CD4-positive, alpha-beta T cell (primary cell): Measurements from ENCODE around the gene BGN. TPM values are rescaled to one million over a fixed set of nuclear protein-coding genes. Genes with fewer than 3 reads are reported as not detected.

Source experiments
- ATAC-seq: fragments of 200-7000 bp; cut with Tn5 transposase; one replicate; pipeline ENCODE4 v1.10.0; 2022; ENCODE audit warnings: mild to moderate bottlenecking; ENCODE audit not compliant: poor library complexity
- CTCF ChIA-PET: fragments of 350-600 bp; sonication (Branson Sonifier 250); formaldehyde crosslinking; loops from one replicate; lab custom pipeline; 2021; ENCODE audit warnings: antibody characterized with exemption, inconsistent platforms; lab: Charles Lee
- POLR2A ChIA-PET: fragments of 350-600 bp; sonication (Branson Sonifier 250); formaldehyde crosslinking; loops from one replicate; lab custom pipeline; 2021; ENCODE audit warnings: antibody characterized with exemption, inconsistent platforms; lab: Charles Lee
- DNase-seq, 14 experiments: peaks; one replicate each; pipeline ENCODE4 v3.0.0-alpha.2; 2013 to 2020; ENCODE audit warnings: mixed read lengths in 2 of 14
- H3K27ac ChIP-seq, 2 donors: one replicate each; pipeline versions ENCODE4 v1.5.1 to v1.7.0; 2013; ENCODE audit warnings: low read length in 2 of 2, low read depth in 1 of 2, mild to moderate bottlenecking in 1 of 2
- H3K27me3 ChIP-seq, 2 experiments: 1 replicate in 1 of 2; 2 replicates in 1 of 2; pipeline versions ENCODE4 v1.6.1 to v1.7.0; 2013; ENCODE audit warnings: low read length in 2 of 2, control low read depth in 1 of 2, mild to moderate bottlenecking in 1 of 2, moderate library complexity in 1 of 2; ENCODE audit not compliant: insufficient read depth in 2 of 2, control insufficient read depth in 1 of 2
- H3K36me3 ChIP-seq: one replicate; pipeline ENCODE4 v1.6.1; 2013; ENCODE audit warnings: low read length, control low read depth; ENCODE audit not compliant: insufficient read depth
- H3K4me1 ChIP-seq: one replicate; pipeline ENCODE4 v1.6.1; 2013; ENCODE audit warnings: low read length, control low read depth; ENCODE audit not compliant: insufficient read depth
- H3K4me3 ChIP-seq: one replicate; pipeline ENCODE4 v1.5.1; 2013; ENCODE audit warnings: mild to moderate bottlenecking, low read length, moderate library complexity
- H3K9me3 ChIP-seq, 2 experiments: 1 replicate in 1 of 2; 2 replicates in 1 of 2; pipeline versions ENCODE4 v1.6.1 to v1.7.0; 2013; ENCODE audit warnings: low read length in 2 of 2, mild to moderate bottlenecking in 2 of 2, control low read depth in 1 of 2, moderate library complexity in 1 of 2; ENCODE audit not compliant: control insufficient read depth in 1 of 2, insufficient read depth in 1 of 2
- H3K27ac Mint-ChIP-seq: one replicate; pipeline ENCODE4 v1.8.0; 2020; ENCODE audit warnings: mixed read lengths
- H3K27me3 Mint-ChIP-seq: one replicate; pipeline ENCODE4 v1.8.0; 2021; ENCODE audit warnings: mixed read lengths
- H3K36me3 Mint-ChIP-seq: one replicate; pipeline ENCODE4 v1.8.0; 2021; ENCODE audit warnings: low read depth, mixed read lengths
- H3K4me1 Mint-ChIP-seq: one replicate; pipeline ENCODE4 v1.8.0; 2021; ENCODE audit warnings: low read depth, mixed read lengths
- H3K4me3 Mint-ChIP-seq: one replicate; pipeline ENCODE4 v1.8.0; 2020; ENCODE audit warnings: mild to moderate bottlenecking, mixed read lengths
- H3K9me3 Mint-ChIP-seq: one replicate; pipeline ENCODE4 v1.8.0; 2020; ENCODE audit warnings: mixed read lengths
- CTCF ChIP-seq: fragments of 200-600 bp; IDR thresholded peaks from one replicate; pipeline ENCODE4 v1.8.0; 2022; ENCODE audit warnings: antibody characterized with exemption, mild to moderate bottlenecking
- intact Hi-C, 2 experiments: fragments of 100-400 bp; cut with DNase I in 1 of 2; cut with micrococcal nuclease in 1 of 2; formaldehyde crosslinking; loops; one replicate each; pipeline versions ENCODE4 v1.15.1 to v1.9.0; 2023 to 2025; cut with DNase I, micrococcal nuclease
- total RNA-seq, 174 experiments: library from RNA in 2 of 174; stranded (reverse) in 2 of 174; gene quantifications; one replicate each; pipeline ENCODE4 v1.2.3 and lab custom pipeline; 2021 to 2026

Gene BGN
- total RNA-seq, 2 experiments from 2014 or later = not detected

- no peaks in the 10 kb centered on the region for H3K4me1 Mint-ChIP-seq
- intact Hi-C loops = no loop called here
- H3K36me3 ChIP-seq = peaks cover 5% of the 10 kb centered on the region
- DNase-seq = no peak
- H3K9me3 Mint-ChIP-seq = no peaks in the 10 kb centered on the region
- no peak overlapping the region for H3K27ac Mint-ChIP-seq
- no peak overlapping the region for H3K4me3 ChIP-seq
- peaks cover 8% of the 10 kb centered on the region for H3K36me3 Mint-ChIP-seq
- H3K27me3 Mint-ChIP-seq = no peaks in the 10 kb centered on the region
- H3K9me3 ChIP-seq = no peaks in the 10 kb centered on the region
- H3K27me3 ChIP-seq = no peaks in the 10 kb centered on the region
- ChIA-PET CTCF (no interaction called here), POLR2A (no interaction called here)
- H3K27ac ChIP-seq = no peak overlapping the region
- H3K4me1 ChIP-seq = no peaks in the 10 kb centered on the region
- no peak for ATAC-seq
- no peak for TF ChIP-seq CTCF
- no peak overlapping the region for H3K4me3 Mint-ChIP-seq
Measured at GRCh38 chrX:153446636-153446936, 48.2 kb upstream of the BGN start.

DNA sequence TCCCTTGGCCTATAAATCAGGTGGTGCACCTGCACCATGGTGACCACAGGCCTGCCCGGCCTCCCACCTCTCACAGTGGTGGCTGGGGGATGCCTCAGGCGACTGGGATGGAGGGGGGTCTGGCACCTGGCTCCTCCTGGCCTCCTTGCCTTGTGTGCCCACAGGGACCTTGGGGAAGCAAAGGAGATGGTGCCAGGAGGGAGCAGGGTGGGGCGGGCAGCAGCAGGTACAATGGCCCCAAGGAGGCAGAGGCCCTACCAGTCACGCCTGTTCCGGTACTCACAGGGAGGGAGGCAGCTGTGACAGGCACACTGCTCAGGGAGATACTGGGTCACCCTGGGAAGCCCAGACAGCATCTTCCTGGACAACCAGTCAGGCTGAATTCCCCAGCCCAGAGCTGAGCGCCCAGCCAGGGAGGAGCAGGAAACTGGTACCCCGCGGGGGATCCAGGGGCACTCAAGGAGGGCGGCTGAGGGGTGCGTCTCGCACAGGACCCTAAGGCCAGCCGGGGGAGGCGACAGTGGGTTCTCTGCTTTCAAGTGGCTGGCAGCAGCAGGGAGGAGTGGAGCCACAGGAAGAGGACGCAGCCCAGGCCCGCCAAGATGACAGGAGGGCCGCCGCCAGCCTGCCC, 47.7 kb upstream of the BGN start:
- POLR2A ChIA-PET = no interaction called here

GRCh38 chrX:153447581-153447960, 47.2 kb upstream of the BGN start:
- H3K9me3 Mint-ChIP-seq = no peaks in the 10 kb centered on the region
- ChIA-PET CTCF (no interaction called here), POLR2A (no interaction called here)
- no peak for DNase-seq
- no peak overlapping the region for H3K4me3 Mint-ChIP-seq
- peaks cover 8% of the 10 kb centered on the region for H3K36me3 Mint-ChIP-seq
- H3K9me3 ChIP-seq = no peaks in the 10 kb centered on the region
- H3K36me3 ChIP-seq = peaks cover 5% of the 10 kb centered on the region
- H3K27ac Mint-ChIP-seq = no peak overlapping the region
- no peak overlapping the region for H3K27ac ChIP-seq
- intact Hi-C loops = no loop called here
- TF ChIP-seq CTCF = no peak
- H3K4me1 ChIP-seq = no peaks in the 10 kb centered on the region
- no peaks in the 10 kb centered on the region for H3K4me1 Mint-ChIP-seq
- no peaks in the 10 kb centered on the region for H3K27me3 ChIP-seq
- no peaks in the 10 kb centered on the region for H3K27me3 Mint-ChIP-seq
- ATAC-seq = no peak
- no peak overlapping the region for H3K4me3 ChIP-seq

More for the DNA sequence above, 47.7 kb upstream of the BGN start:
- no peak overlapping the region for H3K4me3 Mint-ChIP-seq
- no peaks in the 10 kb centered on the region for H3K4me1 Mint-ChIP-seq
- H3K27ac Mint-ChIP-seq = no peak overlapping the region
- Histone ChIP-seq H3K27me3 (no peaks in the 10 kb centered on the region), H3K36me3 (peaks cover 5% of the 10 kb centered on the region), H3K27ac (no peak overlapping the region), H3K4me3 (no peak overlapping the region), H3K9me3 (no peaks in the 10 kb centered on the region), H3K4me1 (no peaks in the 10 kb centered on the region)
- ATAC-seq = no peak
- no peak for TF ChIP-seq CTCF
- no peaks in the 10 kb centered on the region for H3K27me3 Mint-ChIP-seq
- peaks cover 8% of the 10 kb centered on the region for H3K36me3 Mint-ChIP-seq
- no peak for DNase-seq
- H3K9me3 Mint-ChIP-seq = no peaks in the 10 kb centered on the region
- CTCF ChIA-PET = no interaction called here
- intact Hi-C loops = no loop called here
